Activated naive CD4-positive, alpha-beta T cell treated with anti-CD3 and anti-CD28 coated beads, Interleukin-2, amount 50 U/mL, for 24 hours (primary cell): ENCODE results near the gene TAF10.

Experiments used
- H3K27ac Mint-ChIP-seq: one replicate; pipeline ENCODE4 v1.8.0; 2021; ENCODE audit warnings: mild to moderate bottlenecking, mixed read lengths
- H3K27me3 Mint-ChIP-seq: one replicate; pipeline ENCODE4 v1.8.0; 2021; ENCODE audit warnings: mixed read lengths
- H3K36me3 Mint-ChIP-seq: one replicate; pipeline ENCODE4 v1.8.0; 2021; ENCODE audit warnings: mixed read lengths
- H3K4me1 Mint-ChIP-seq: one replicate; pipeline ENCODE4 v1.8.0; 2021; ENCODE audit warnings: mixed read lengths
- H3K4me3 Mint-ChIP-seq: one replicate; pipeline ENCODE4 v1.8.0; 2021; ENCODE audit warnings: mild to moderate bottlenecking, mixed read lengths
- H3K9me3 Mint-ChIP-seq: one replicate; pipeline ENCODE4 v1.8.0; 2021; ENCODE audit warnings: mixed read lengths

Gene TAF10

GRCh38 chr11:6594142-6594768 is 17.8 kb downstream of the TAF10 start:
- peaks cover 23% of the 10 kb centered on the region for H3K36me3 Mint-ChIP-seq

GRCh38 chr11:6588018-6588417 is 24.0 kb downstream of the TAF10 start:
- peaks cover 36% of the 10 kb centered on the region for H3K36me3 Mint-ChIP-seq
- peaks cover 17% of the 10 kb centered on the region for H3K9me3 Mint-ChIP-seq
- no peak overlapping the region for H3K27ac Mint-ChIP-seq
- no peak overlapping the region for H3K4me3 Mint-ChIP-seq
- no peaks in the 10 kb centered on the region for H3K4me1 Mint-ChIP-seq
- no peaks in the 10 kb centered on the region for H3K27me3 Mint-ChIP-seq

More at GRCh38 chr11:6594142-6594768, 17.8 kb downstream of the TAF10 start:
- Mint-ChIP-seq H3K4me3 (no peak overlapping the region), H3K4me1 (peaks cover 38% of the 10 kb centered on the region), H3K9me3 (no peaks in the 10 kb centered on the region), H3K27ac (no peak overlapping the region), H3K27me3 (no peaks in the 10 kb centered on the region)

- peaks cover 40% of the 10 kb centered on the region for H3K36me3 Mint-ChIP-seq
Observed at GRCh38 chr11:6587360-6587953, 24.6 kb downstream of the TAF10 start.

GRCh38 chr11:6586434-6587359 is 25.3 kb downstream of the TAF10 start:
- Mint-ChIP-seq H3K4me1 (no peaks in the 10 kb centered on the region), H3K36me3 (peaks cover 42% of the 10 kb centered on the region), H3K4me3 (no peak overlapping the region), H3K27ac (no peak overlapping the region), H3K27me3 (no peaks in the 10 kb centered on the region), H3K9me3 (peaks cover 21% of the 10 kb centered on the region)

More at GRCh38 chr11:6587360-6587953, 24.6 kb downstream of the TAF10 start:
- Mint-ChIP-seq H3K4me3 (no peak overlapping the region), H3K27ac (no peak overlapping the region), H3K27me3 (no peaks in the 10 kb centered on the region), H3K4me1 (no peaks in the 10 kb centered on the region), H3K9me3 (peaks cover 21% of the 10 kb centered on the region)

- no peaks in the 10 kb centered on the region for H3K27me3 Mint-ChIP-seq
- H3K27ac Mint-ChIP-seq, result no peak overlapping the region
- peaks cover 40% of the 10 kb centered on the region for H3K36me3 Mint-ChIP-seq
- no peak overlapping the region for H3K4me3 Mint-ChIP-seq
- peaks cover 21% of the 10 kb centered on the region for H3K9me3 Mint-ChIP-seq
- peaks cover 3% of the 10 kb centered on the region for H3K4me1 Mint-ChIP-seq
Observed at GRCh38 chr11:6584528-6584927, 27.5 kb downstream of the TAF10 start.

GRCh38 chr11:6583584-6583983 is 28.4 kb downstream of the TAF10 start:
- H3K36me3 Mint-ChIP-seq, result peaks cover 40% of the 10 kb centered on the region
- H3K4me3 Mint-ChIP-seq, result no peak overlapping the region
- no peak overlapping the region for H3K27ac Mint-ChIP-seq

GRCh38 chr11:6579681-6580080 is 32.3 kb downstream of the TAF10 start:
- Mint-ChIP-seq H3K9me3 (peaks cover 17% of the 10 kb centered on the region), H3K36me3 (peaks cover 31% of the 10 kb centered on the region), H3K27ac (no peak overlapping the region), H3K4me3 (no peak overlapping the region), H3K4me1 (peaks cover 3% of the 10 kb centered on the region), H3K27me3 (no peaks in the 10 kb centered on the region)

More at GRCh38 chr11:6583584-6583983, 28.4 kb downstream of the TAF10 start:
- H3K9me3 Mint-ChIP-seq, result peaks cover 21% of the 10 kb centered on the region
- peaks cover 3% of the 10 kb centered on the region for H3K4me1 Mint-ChIP-seq
- no peaks in the 10 kb centered on the region for H3K27me3 Mint-ChIP-seq

- H3K4me3 Mint-ChIP-seq, result no peak overlapping the region
- no peak overlapping the region for H3K27ac Mint-ChIP-seq
- peaks cover 3% of the 10 kb centered on the region for H3K4me1 Mint-ChIP-seq
- peaks cover 5% of the 10 kb centered on the region for H3K9me3 Mint-ChIP-seq
- H3K27me3 Mint-ChIP-seq, result no peaks in the 10 kb centered on the region
- peaks cover 18% of the 10 kb centered on the region for H3K36me3 Mint-ChIP-seq
Observed at GRCh38 chr11:6578134-6578533, 33.9 kb downstream of the TAF10 start.

GRCh38 chr11:6576471-6577373 is 35.3 kb downstream of the TAF10 start:
- Mint-ChIP-seq H3K27ac (no peak overlapping the region), H3K4me1 (peaks cover 3% of the 10 kb centered on the region), H3K9me3 (no peaks in the 10 kb centered on the region), H3K4me3 (no peak overlapping the region), H3K27me3 (no peaks in the 10 kb centered on the region), H3K36me3 (peaks cover 9% of the 10 kb centered on the region)

- peaks cover 4% of the 10 kb centered on the region for H3K36me3 Mint-ChIP-seq
- no peaks in the 10 kb centered on the region for H3K27me3 Mint-ChIP-seq
- no peaks in the 10 kb centered on the region for H3K4me1 Mint-ChIP-seq
- no peaks in the 10 kb centered on the region for H3K9me3 Mint-ChIP-seq
- H3K27ac Mint-ChIP-seq, result no peak overlapping the region
- no peak overlapping the region for H3K4me3 Mint-ChIP-seq
Observed at GRCh38 chr11:6574816-6575715, 37.0 kb downstream of the TAF10 start.

- peaks cover 7% of the 10 kb centered on the region for H3K36me3 Mint-ChIP-seq
- H3K9me3 Mint-ChIP-seq, result no peaks in the 10 kb centered on the region
- H3K4me1 Mint-ChIP-seq, result no peaks in the 10 kb centered on the region
- no peaks in the 10 kb centered on the region for H3K27me3 Mint-ChIP-seq
- no peak overlapping the region for H3K4me3 Mint-ChIP-seq
- no peak overlapping the region for H3K27ac Mint-ChIP-seq
Observed at GRCh38 chr11:6572215-6572614, 39.8 kb downstream of the TAF10 start.

GRCh38 chr11:6571434-6572008 is 40.5 kb downstream of the TAF10 start:
- no peaks in the 10 kb centered on the region for H3K9me3 Mint-ChIP-seq
- no peaks in the 10 kb centered on the region for H3K4me1 Mint-ChIP-seq
- H3K4me3 Mint-ChIP-seq, result no peak overlapping the region
- H3K36me3 Mint-ChIP-seq, result peaks cover 7% of the 10 kb centered on the region
- H3K27ac Mint-ChIP-seq, result no peak overlapping the region
- H3K27me3 Mint-ChIP-seq, result no peaks in the 10 kb centered on the region

GRCh38 chr11:6570691-6571427 is 41.2 kb downstream of the TAF10 start:
- Mint-ChIP-seq H3K36me3 (peaks cover 9% of the 10 kb centered on the region), H3K4me3 (no peak overlapping the region), H3K27me3 (no peaks in the 10 kb centered on the region), H3K9me3 (no peaks in the 10 kb centered on the region), H3K27ac (no peak overlapping the region), H3K4me1 (no peaks in the 10 kb centered on the region)
